Hippocampal formation (tissue), 2 donors: ENCODE results near the gene PTPRN2.
"Not testable (repeated sequence)": the region's sequence is repeated elsewhere in the genome, so short reads cannot be mapped to it uniquely, and the experiment has no call there.

Experiments
- DNase-seq, 2 donors: peaks; one replicate each; lab custom pipeline; 2025; lab: John Stamatoyannopoulos, UW

The PTPRN2 gene

DNA sequence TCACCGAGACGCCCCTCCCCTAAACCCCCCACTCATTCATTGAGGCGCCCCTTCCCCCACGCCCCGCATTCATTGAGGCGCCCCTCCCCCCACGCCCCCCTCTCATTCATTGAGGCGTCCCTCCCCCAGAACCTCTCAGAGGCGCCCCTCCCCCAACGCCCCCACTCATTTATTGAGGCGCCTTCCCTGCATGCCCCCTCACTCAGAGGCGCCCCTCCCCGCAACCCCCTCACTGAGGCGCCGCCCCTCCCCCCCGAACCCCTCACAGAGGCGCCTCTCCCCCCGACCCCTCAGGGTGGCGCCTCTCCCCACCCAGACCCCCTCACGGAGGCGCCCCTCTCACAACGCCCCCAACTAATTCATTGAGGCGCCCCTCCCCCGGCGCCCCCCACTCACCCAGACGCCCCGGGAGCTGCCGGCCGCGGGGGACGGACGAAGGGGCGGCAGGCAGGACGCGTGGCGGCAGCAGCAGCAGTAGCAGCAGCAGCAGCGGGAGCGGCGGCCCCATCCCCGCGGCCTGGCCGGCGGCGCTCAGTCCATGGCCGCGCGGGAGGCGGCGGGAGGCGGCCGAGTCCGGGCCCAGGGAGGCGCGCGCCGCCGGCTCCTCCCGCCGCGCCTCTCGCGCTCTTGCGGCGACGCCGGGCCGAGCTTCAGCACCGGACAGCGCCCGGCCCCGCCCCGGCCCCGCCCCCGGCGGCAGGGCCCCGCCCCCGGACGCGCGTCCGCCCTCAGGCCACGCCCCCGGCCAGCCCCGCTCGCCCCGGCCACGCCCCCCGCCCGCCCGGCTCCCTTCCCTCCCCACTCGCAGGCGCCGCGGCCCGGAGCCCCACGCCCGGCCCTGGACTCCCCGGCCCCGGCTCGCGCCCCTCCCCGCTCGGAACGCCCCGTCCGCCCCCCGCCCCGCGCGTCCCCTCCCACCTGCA is at the start of gene PTPRN2:
TSS of gene PTPRN2 (minus strand) at position 662 of the 923 bp plus-strand sequence.
- peak; percentile 27 to 49 for DNase-seq

DNA sequence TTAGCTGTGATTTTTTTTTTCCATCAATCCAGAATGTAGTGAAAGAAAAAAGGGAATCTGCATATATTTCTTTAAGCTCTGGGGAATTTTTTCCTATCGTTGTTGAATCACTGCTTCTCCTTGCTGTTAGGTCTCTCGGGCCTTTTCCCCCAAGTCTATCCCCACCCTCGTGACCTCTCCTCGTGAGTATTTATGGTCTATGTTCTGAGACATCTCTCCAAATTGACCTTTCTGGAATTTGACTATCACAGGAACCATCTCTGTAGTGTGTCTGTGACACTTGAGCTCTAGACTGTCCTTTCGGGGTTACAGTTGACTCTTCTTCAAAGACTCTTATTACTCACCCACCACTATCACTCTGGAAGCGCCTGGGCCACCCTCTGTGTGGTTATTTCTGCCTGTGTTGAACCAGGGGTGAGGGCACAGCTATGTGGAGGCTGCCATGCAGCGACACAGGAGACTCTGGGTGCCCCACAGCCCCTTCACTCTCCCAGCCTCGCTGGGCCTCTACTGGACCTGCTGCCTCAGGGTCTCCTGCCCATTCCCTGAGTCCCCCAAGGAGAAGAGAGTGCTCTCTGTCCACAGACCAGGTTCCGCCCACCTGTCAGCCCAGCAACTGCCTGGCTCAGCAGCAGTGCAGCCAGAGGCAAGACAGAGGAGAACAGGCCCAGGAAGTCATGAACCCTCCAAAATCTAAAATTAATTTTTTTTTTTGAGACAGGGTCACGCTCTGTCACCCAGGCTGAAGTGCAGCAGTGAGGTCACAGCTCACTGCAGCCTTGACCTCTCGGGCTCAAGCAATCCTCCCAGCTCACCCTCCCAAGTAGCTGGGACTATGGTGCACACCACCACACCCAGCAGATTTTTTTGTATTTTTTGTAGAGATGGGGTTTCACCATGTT is 45.7 kb upstream of the PTPRN2 start:
- DNase-seq = no peak

DNA sequence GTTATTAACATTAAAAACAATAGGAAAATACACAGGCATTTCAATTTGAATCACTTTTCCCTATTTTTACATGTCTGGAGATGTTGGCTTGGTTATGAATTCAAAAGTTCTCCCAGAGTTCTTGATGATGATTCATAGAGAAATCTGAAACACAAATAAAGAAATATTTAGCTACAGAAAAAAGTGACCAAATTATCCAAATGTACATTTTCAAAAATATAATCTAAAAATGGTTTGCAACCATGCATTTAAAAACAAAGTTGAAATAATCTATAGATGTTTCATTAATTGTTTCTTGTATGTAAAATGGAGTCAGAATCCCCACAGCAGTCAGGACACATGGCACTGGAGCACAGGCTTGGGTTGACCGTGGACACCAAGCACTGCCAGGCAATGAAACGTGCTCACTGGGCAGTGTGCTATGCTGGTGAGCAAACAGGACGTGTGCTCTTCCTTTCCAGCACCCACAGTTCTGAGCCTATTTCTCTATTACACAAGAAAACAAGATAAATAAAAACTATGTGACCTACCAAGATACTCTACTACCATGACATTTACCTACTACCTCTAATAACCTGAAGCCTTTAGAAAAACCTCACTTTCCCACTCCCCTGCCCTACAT is 44.1 kb upstream of the PTPRN2 start:
- no peak for DNase-seq

DNA sequence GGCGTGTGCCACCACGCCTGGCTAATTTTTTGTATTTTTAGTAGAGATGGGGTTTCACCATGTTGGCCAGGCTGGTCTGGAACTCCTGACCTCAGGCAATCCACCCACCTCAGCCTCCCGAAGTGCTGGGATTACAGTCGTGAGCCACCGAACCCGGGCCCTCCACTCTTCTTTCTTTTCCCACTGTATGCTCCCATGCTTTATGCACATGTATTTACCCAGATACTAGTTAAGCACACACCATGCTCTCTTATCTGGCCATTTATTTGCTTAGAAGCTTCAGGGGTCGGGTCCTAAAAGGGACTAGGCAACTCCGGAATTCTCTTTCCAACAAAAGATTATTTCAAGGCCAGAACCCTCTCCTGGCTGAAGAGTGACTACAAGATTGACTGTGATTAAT is 38.7 kb upstream of the PTPRN2 start:
- DNase-seq = not testable (repeated sequence)

DNA sequence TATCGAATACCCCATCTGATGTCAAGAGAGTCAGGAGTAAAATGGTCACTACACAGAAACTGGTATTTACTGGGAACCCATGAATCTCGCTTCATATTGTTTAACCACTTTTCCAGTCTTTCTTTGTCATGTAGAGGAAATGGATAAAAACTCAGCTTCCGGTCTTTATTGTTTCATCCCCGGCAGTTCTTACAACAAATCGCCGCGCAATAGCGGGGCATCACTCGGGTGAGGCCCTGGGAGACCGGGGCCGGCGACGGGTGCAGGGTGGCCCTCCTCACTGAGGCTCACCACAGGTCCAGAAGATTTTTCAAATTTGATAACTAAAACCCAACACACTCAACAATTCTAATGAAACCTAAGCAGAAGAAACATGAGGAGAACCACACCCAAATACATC is 35.6 kb upstream of the PTPRN2 start:
- DNase-seq = no peak

DNA sequence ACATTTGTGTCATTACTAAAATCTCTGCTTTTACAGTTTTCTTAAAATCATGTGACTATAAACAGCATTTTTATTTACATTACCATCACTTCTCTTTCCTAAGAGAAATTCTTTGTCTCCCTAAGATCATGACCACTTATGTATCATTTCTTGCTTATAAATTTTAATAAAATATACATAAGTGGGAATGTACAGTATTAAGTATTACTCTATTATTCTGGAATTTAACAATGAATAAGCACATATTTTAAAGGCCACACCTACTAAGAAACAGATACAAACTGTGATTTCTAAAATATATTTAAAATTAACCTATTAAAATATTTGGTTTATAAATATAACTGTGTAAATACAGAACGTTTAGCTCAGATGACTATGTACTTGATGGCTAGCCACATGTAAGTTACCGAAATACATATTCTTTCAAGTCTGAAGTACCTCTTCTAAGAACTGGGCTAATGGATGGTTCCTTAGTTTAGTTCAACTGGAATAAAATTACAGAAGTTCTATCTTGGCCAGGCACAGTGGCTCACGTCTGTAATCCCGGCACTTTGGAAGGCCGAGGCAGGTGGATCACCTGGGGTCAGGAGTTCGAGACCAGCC is 33.3 kb upstream of the PTPRN2 start:
- DNase-seq = no peak

DNA sequence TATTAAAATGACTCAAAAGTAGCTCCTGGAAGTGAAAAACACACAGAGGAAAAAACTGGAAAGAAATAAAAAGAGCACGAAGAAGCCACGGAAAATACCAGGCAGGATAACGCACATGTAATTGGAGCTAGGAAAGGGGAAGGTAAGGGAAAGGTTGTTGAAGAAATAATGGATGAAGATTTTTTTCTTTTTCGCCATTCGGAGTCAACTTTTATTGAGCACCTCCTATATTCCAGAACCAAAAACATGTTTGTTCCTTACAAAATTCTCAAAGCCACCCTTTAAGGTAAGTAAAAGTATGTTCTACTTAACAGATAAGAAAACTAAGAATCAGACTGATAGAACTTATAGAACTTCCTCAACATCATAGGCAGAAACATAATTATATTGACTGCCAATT is 32.8 kb upstream of the PTPRN2 start:
- DNase-seq = no peak

DNA sequence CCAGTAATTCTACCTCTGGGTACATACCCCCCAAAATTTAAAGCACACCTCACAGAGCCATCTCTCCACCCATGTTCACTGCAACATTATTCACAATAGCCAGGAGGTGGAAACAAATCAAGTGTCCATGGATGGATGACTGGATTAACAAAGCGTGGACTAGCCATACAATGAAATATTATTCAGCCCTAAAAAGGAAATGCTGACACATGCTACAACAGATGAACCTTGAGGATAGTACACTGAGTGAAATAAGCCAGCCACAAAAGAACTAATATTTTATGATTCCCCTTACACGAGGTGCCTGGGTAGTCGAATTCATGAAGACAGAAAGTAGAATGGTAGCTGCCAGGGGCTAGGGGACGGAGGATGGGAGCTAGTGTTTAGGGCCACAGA is 31.1 kb upstream of the PTPRN2 start:
- no peak for DNase-seq

DNA sequence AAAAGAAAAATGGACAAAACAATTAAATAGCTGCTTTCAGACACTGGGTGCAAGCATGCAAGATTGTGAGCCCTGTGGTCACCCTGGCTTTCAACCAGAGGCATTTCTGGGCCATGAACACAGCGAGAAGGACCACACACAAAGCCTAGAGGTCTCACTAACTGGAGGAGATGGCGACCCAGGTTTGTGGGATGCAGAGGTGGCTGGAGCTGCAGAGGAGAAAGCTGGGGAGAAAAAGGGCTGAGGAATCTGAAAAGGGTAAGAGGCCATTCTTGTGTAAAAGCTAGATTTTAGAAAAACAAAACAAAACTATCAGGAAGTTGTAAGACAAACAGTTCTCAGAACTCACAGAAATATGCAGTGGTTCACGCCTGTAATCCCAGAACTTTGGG is 30.1 kb upstream of the PTPRN2 start:
- DNase-seq = no peak

DNA sequence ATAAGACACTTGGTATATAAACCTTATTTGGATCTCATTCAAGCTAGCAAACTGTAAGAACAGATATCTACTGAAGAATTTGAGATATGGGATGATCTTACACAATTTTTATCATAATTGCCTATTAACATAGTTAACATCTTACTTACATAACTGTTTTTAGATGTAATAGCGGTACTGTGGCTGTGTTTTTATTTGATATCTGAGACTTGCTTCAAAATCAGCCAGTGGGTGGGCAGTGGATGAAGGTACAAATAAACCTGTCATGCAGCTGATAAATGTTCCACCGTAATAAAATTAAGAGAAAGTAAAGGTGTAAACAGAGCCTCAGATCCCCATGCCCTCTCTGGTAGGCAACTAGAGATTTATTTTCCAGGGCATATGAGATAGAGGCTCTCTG is 28.4 kb upstream of the PTPRN2 start:
- no peak for DNase-seq

DNA sequence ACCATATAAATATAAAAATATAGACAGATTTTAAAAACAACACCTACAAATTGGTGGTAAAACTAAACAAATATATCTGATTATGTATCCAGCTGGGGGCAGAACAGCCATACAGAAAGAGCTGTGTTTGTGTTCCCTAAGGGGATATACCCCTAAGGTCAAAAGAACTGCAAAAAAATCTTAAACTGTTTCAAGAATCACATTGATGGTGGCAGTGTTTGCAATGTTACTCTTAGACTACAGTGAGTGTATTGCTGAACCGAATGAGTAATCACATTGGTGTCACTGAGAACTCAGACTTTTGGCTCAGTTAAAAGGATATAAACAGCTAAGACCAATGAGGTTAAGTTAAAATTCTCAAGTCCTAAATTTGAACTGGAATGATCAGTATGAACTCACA is 27.1 kb upstream of the PTPRN2 start:
- no peak for DNase-seq

DNA sequence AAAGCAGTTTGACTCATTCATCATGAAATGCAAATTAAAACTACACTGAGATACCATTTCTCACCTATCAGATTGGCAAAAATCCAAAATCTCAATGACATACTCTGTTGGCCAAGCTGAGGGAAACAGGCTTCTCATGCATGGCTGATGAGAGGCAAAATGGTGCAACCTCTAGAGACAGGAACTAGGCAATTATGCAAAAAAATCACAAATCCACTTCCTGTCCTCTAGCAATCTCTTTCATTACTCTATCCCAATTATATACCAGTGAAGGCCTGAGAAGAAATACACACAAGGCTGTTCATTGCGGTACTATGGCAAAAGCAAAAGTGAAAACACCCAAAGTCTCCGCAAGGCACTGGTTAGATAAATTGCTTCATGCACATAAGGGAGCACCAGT is 25.9 kb upstream of the PTPRN2 start:
- DNase-seq = no peak

DNA sequence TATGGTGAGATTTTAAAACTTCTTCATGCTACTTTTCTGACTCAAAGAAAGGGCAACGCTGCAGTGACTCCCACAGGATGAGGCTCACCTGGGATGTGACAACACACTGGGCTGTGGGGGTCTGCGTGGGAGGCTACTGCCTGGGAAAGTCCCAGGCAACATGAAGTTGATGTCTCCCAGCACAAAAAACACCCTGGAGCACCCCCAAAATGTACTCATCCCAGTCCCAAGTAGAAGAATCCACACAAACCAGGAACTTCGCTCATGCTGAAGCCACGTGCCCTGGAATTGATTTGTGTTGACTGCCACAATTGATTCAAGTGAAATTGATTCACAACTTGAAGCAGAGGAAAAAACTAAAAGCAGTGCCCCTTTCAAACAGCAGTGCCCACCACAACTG is 24.9 kb upstream of the PTPRN2 start:
- DNase-seq = no peak

DNA sequence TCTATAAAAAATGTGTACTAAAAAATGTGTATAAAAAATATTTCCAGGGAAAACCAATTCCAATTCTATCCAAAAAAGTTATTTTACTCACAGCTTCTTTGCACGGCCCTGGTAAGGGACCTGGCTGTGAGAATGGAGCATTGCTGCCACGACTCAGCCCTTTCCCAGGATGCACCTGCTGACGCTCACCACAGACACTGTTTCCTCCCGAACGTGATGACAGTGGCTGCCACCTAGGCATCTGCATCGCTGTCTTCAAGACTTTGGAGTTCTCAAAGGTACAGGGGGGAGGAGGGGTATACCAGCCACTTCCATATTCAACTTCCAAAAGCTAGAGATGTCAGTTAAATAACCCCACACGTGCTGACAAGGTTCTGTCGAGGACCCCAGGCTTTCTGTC is 23.9 kb upstream of the PTPRN2 start:
- no peak for DNase-seq

DNA sequence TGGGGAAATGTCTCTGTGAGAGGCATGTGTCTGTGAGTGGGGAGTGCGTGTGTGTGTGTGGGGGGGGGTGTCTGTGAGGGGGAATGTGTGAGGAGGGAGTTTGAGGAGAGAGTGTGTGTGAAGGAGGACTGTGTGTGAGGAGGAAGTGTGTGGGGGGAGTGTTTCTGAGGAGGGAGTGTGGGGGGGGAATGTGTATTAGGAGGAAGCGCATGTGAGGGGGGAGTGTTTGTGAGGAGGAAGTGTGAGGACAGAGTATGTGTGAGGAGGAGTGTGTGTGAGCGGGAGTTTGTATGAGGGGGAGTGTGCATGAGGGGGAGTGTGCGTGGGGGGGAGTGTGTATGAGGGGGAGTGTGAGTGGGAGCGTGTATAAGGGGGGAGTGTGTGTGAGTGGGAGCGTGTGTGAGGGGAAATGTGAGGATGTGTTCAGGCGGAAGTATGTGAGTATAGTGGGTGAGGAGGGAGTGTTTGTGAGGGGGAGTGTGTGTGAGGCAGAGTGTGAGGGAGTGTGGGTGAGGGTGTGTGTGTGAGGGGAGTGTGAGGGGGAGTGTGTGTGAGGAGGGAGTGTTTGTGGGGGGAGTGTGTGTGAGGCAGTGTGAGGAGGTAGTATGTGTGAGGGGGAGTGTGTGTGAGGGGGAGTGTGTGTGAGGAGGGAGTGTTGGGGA is 21.8 kb upstream of the PTPRN2 start:
- DNase-seq = no peak

DNA sequence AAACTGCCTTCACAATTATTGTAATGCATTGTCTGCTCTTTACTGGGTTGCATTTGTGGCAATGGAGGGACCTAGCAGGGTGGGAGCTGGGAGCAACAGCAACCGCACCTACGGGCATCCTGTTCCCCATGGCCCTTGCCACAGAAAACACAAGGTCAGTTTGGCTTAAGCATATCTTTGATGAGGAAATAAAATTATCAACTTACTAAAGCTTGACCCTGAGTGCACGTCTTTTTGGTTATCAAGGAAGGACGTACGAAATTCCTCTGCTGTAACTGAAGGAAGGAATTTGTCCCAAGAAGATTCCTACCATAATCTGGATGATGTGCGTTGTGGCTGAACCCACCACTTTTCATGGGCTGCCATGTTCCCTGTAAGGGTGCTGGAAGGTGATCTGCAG is 19.9 kb upstream of the PTPRN2 start:
- no peak for DNase-seq

DNA sequence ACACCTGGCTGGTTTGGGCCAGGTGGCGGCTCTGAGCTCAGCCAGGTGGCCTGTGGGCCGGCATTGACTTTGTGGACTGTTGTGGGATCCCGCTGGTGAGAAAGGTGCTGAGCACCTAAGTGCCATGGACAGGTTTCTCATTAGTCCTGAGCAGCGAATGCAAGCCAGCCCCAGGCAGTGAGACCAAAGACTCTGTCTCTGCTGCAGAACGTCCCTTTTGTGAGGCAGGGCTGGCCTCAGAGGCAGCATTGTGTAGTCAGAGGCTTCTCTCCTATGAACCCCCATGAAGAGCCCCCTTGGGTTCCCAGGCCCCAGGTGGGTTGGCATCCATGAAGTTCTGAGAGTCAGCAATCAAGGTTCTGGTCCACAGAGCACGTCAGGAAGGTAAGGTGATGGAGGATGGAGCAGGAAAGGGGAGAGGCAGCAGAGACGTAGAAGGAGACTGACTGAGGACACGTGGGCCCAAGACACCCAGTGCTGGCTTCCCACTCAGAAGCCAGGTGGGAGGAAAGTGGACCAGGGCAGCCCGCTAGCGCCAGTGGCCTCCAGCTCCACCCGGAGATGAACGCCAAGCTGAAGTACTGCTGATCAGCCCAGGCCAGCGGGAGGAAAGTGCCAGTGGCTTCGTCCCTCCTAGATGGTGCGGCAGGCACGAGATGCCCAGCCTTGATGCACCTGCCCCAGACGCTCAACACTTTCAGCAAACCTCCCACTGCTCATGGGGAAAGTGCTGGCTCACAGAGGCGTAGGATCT is 19.2 kb upstream of the PTPRN2 start:
- DNase-seq = no peak

DNA sequence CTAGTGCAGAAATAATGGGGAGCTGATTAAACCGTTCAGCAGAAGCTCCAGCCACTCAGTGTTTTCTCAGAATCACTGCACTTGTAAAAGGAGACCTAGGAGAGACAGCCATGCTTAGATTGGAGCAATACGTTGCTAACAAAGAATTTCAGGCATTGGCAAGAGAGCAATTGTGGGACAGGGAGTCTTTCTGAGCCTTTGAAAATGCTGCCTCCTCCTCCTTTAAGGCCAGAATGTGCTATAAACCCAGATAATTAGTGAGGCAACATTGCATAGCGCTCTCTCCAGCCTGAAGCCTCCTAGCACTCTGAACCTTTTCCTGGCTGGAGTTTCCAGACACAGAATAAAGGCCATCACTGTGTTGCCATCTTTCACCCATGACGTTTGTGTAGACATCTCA is 18.5 kb upstream of the PTPRN2 start:
- DNase-seq = no peak

DNA sequence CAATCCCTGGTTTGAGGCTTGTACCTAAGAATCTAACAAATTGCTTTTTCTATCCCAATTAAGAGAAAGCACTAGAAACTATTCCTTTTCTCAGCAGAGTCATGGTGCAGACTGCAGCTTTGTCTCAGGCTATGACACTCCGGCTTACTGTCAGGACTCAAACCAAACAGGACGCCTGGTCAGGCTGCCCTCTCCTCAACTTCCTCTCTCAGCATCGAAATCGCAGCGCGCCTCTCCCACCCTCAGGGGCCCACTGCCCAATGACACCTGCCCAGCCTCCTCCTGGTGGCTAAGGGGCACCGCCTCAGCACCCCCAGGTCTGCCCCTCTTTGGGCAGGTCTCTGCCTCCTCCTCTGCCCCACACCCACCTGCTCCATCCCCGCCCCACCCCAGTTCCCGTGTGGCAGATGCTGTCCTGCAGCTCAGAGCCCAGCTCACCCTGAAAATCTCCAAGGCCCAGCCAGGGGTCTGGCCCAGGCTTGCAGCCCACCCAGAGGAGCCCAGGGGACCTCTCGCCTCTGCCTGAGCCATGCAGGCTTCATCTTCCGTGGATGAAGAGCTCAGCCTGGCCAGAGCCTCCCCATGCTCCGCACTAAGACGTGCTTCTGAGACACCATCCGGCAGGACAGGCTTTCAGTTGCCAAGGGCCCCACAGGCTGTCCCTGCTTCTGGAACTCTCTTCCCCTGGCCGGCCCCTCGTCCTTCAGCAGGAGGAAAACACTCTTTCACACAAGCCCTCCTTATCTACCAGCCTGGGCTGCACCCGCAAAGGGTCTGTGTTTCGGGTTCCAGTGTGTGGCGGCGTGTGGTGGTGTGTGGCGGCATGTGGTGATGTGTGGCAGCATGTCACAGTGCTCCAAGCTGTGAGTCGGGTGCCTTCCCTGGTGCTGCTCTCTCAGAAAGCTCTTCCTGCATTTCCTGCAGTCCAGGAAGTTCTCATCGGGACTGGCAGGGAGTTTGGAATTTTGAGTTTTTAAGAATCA is 16.4 kb upstream of the PTPRN2 start:
- no peak for DNase-seq
